A549 treated with CORT108297 at 1 μM for 4 hours (cell line): Measurements from ENCODE around the gene ZNF668. TPM values are rescaled to one million over a fixed set of nuclear protein-coding genes. Genes with fewer than 3 reads are reported as not detected.

ENCODE experiments used
- total RNA-seq: library from RNA; stranded (reverse); fragments of 200-300 nt; extraction: Qiagen RNA extraction; gene quantifications from 5 replicates; pipeline ENCODE4 v1.2.3, GENCODE V29; 2022

The ZNF668 gene
- total RNA-seq: 11.6 to 22.1 TPM (median 15.2 TPM) in 5 replicates

GRCh38 chr16:31073970-31074813 is at the start of gene ZNF668, which contains the start of gene ZNF646:
Gene ZNF668 (minus strand): TSS chr16:31074240. CDS start chr16:31064459, 9,781 bp downstream.
Gene ZNF646 (plus strand): TSS chr16:31074422. CDS start chr16:31076325, 1,903 bp downstream.

GRCh38 chr16:31117384-31118222 is 43.6 kb upstream of the ZNF668 start, which contains the start of gene KAT8:
Gene KAT8 (plus strand): TSS chr16:31117664. CDS start chr16:31117682, 18 bp downstream.

DNA sequence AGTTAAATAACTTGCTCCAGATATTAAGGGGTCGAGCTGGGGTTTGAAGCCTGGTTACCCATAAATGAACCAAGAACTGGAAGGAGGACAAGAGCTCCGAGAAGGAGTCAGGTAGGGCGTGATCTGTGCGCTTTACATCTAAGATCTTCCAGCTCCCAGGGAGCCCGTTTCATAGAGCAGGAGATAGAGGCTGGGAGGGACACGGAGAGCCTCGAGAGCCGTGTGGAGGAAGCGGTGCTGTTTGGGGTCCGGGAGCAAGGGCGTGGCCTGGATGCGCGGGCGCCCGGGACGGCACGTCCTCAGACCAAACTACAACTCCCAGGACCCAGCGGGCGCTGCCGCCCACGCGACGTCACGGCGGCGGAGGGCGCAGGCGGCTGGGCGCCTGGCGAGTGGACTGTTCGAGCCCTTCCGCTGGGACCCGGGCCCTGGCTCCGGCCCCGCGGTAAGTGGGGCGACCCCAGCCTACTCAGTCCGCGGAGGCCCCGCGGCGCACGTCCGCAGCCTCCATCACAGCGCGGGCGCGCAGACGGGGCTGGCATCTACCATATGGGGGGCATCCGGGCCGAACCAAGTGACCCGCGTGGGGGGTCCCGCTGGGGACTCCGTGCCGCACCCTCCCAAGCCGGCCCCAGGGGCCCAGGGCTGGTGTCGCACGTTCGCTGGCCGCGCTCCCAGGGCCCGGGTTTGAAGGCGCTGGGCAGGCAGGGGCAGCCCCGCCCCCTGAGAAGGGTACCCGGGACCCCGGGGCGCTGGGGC is 34.2 kb upstream of the ZNF668 start, which contains the start of gene BCKDK:
Gene BCKDK, plus strand, starts transcription at position 352 of the 759 bp plus-strand sequence. CDS start 838 bp downstream, outside the sequence.

DNA sequence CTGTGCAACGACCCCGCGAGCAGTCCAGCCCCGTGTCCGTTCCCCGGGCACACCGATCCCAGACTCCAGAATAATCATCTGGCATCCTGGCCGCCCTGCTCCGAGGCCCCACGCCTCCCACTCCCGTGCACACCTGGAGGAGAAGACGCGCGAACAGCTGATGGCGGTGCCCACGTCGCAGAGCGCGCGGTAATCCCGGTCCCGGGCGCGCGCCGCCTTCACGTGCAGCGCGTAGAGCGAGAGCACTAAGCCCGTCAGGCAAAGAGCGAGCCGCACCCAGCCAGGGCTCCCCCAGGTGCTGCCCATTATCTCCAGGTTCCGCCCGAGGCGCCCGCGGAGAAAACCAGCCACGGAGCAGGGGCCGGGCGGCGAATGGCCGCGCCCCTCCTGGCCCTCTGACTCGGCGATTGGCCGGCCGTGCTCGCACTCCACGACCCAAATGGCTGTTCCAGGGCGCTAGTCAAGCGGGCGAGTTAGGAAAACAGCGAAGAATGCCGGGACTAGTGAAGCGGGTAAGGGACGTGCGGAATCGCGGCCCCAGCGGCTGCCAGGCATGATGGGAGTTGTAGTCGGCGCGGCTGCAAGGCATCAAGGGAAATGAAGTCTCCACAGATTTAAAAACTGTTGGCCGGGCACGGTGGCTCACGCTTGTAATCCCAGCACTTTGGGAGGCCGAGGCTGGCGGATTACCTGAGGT is 20.5 kb upstream of the ZNF668 start, which contains the start of gene VKORC1:
Gene VKORC1, minus strand, starts transcription at position 374 of the 697 bp plus-strand sequence. Its CDS starts 68 bp downstream, at position 306.

DNA sequence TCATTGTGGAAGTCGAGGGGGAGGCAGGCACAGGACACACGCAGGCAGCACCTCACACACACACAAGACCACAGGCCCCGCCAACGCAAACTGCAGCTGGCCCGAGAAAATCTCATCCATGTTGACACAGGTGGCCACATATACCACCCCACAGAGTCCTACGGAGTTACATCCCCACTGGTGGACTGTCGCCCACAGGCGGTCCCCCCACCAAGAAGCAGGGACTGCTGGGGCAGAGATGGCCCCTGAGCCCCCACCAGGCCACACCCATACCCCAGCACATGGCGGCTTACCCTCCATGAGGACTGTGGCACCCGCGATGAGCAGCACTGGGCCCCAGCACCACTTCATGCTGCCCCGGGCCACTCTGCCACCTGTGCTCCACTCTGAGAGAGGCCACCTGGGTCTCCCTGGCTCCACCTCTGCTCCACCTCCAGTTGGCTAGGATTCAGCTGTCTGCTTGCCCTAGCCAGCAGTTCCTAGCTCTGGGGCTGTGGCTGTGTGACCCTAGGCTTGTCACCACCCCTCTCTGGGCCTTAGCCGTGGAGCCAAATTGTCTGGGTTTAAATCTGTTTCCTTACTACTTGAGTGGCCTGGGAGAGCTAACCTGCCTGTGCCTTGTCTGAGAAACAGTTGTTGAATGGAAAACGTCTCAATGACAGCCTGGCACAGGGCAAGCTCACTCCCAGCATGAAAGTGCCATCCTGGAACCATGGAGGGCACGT is 14.6 kb upstream of the ZNF668 start, which contains the start of gene PRSS53:
Gene PRSS53, minus strand, starts transcription at position 485 of the 725 bp plus-strand sequence. Its CDS starts 134 bp downstream, at position 351.

DNA sequence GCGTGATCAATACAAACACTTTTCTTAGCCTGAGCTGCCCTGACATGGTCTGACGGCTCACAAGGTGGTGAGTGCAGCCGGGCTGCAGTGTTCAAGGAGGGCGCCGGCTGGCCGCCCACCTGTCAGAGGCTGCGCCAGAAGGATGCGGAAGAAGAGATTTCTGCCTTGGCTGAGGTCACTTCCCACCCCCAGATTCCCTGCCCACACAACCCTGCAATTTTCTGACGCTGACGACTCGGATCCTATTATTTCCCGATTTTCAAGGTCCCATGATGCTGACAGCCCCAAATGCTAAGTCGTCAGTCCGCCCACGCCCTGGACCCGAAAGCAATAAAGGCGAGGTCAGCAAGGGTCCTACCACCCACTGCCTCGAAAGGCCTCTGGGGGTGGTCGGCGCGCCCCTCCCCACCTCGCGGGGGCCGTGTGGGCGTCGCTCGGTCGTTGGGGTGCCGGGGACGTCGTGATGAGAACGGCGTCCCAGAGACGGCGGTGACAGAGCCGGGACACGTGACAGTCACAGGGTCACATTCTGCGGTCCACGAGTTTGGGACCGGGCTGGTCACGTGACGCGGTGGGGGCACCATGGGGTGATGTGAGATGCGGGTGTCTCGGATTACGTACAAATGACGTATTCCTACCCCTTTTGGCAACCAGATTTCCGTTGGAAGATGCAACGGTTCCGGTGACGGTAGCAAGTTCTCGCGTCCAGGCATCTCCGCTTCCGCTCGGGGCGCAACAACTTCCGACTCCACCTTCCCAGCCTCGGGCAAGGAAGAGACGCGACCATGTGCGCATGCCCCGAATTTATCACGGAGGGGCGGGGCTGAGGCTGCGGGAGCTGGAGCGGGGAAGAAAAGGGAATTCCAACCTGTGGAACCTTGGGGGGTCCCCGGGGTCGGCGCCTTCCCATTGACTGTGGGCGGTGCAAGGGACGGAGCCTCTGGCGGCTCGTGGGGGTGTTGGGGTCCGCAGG is 41.0 kb downstream of the ZNF668 start, which contains the start of gene STX4:
Gene STX4, plus strand, starts transcription at position 823 of the 973 bp plus-strand sequence. CDS start 248 bp downstream, outside the sequence.

Other genes with a start within 250 kb of the ZNF668 start
- 24.4 to 39.0 TPM (median 37.0 TPM) in 5 replicates for gene BCL7C, start 180.2 kb downstream of the ZNF668 start, total RNA-seq
- gene CTF1, start 177.6 kb downstream of the ZNF668 start, total RNA-seq: 0.09 to 0.18 TPM (median 0.13 TPM) in 5 replicates
- 13.9 to 22.2 TPM (median 20.1 TPM) in 5 replicates for gene FBXL19, start 150.7 kb downstream of the ZNF668 start, total RNA-seq
- gene ORAI3, start 125.2 kb downstream of the ZNF668 start, total RNA-seq: 10.1 to 17.2 TPM (median 14.7 TPM) in 5 replicates
- gene SETD1A, start 116.5 kb downstream of the ZNF668 start, total RNA-seq: 16.0 to 22.1 TPM (median 21.3 TPM) in 5 replicates
- gene HSD3B7, start 89.0 kb downstream of the ZNF668 start, total RNA-seq: 13.0 to 16.0 TPM (median 15.0 TPM) in 5 replicates
- 1.5 to 1.9 TPM (median 1.7 TPM) in 5 replicates for gene STX1B, start 63.6 kb downstream of the ZNF668 start, total RNA-seq
- gene STX4, start 40.7 kb downstream of the ZNF668 start, total RNA-seq: 60.0 to 76.0 TPM (median 70.3 TPM) in 5 replicates
- 7.5 to 12.1 TPM (median 10.1 TPM) in 5 replicates for gene ZNF646, start 182 bp upstream of the ZNF668 start, total RNA-seq
- gene PRSS53, start 14.7 kb upstream of the ZNF668 start, total RNA-seq: 1.1 to 3.1 TPM (median 1.4 TPM) in 5 replicates
- 99.7 to 146 TPM (median 144 TPM) in 5 replicates for gene VKORC1, start 20.6 kb upstream of the ZNF668 start, total RNA-seq
- 40.3 to 51.5 TPM (median 48.2 TPM) in 5 replicates for gene BCKDK, start 34.1 kb upstream of the ZNF668 start, total RNA-seq
- 35.4 to 40.3 TPM (median 39.2 TPM) in 5 replicates for gene KAT8, start 43.4 kb upstream of the ZNF668 start, total RNA-seq
- gene PRSS8, start 61.5 kb upstream of the ZNF668 start, total RNA-seq: 0.41 to 0.76 TPM (median 0.57 TPM) in 5 replicates
- gene PRSS36, start 75.8 kb upstream of the ZNF668 start, total RNA-seq: 0.58 to 1.1 TPM (median 0.72 TPM) in 5 replicates
- gene FUS, start 105.9 kb upstream of the ZNF668 start, total RNA-seq: 507 to 553 TPM (median 516 TPM) in 5 replicates
- 25.7 to 50.2 TPM (median 42.9 TPM) in 5 replicates for gene PYCARD, start 128.5 kb upstream of the ZNF668 start, total RNA-seq
- gene TRIM72, start 139.9 kb upstream of the ZNF668 start, total RNA-seq: 0.02 to 0.07 TPM (median 0.02 TPM) in 5 replicates
- not detected in 5 replicates for gene PYDC1, start 142.9 kb upstream of the ZNF668 start, total RNA-seq
- gene ITGAM, start 185.7 kb upstream of the ZNF668 start, total RNA-seq: 1.4 to 2.8 TPM (median 2.4 TPM) in 5 replicates